Activated naive CD8-positive, alpha-beta T cell treated with anti-CD3 and anti-CD28 coated beads for 36 hours (primary cell): Measurements from ENCODE around the gene ZGPAT. TPM values are rescaled to one million over a fixed set of nuclear protein-coding genes. Genes with fewer than 3 reads are reported as not detected.
A peak's percentile ranks its signal among the peaks of the same experiment; 100 is the strongest.

ENCODE experiments used
- DNase-seq: peaks from one replicate; pipeline ENCODE4 v3.0.0; 2021
- H3K27ac Mint-ChIP-seq: one replicate; pipeline ENCODE4 v1.8.0; 2022; ENCODE audit warnings: mild to moderate bottlenecking, moderate library complexity, mixed read lengths
- H3K27me3 Mint-ChIP-seq: one replicate; pipeline ENCODE4 v1.8.0; 2022; ENCODE audit warnings: mild to moderate bottlenecking, mixed read lengths
- H3K36me3 Mint-ChIP-seq: one replicate; pipeline ENCODE4 v1.8.0; 2021; ENCODE audit warnings: mild to moderate bottlenecking, mixed read lengths
- H3K4me1 Mint-ChIP-seq: one replicate; pipeline ENCODE4 v1.8.0; 2021; ENCODE audit warnings: mixed read lengths
- H3K4me3 Mint-ChIP-seq: one replicate; pipeline ENCODE4 v1.8.0; 2022; ENCODE audit warnings: mild to moderate bottlenecking, moderate library complexity, mixed read lengths
- H3K9me3 Mint-ChIP-seq: one replicate; pipeline ENCODE4 v1.8.0; 2022; ENCODE audit warnings: mixed read lengths
- total RNA-seq, 2 experiments: library from RNA; stranded (reverse); gene quantifications; one replicate each; pipeline ENCODE4 v1.2.3, GENCODE V29; 2021

ZGPAT gene
- total RNA-seq, 2 experiments from 2014 or later = 22.0 to 22.1 TPM

DNA sequence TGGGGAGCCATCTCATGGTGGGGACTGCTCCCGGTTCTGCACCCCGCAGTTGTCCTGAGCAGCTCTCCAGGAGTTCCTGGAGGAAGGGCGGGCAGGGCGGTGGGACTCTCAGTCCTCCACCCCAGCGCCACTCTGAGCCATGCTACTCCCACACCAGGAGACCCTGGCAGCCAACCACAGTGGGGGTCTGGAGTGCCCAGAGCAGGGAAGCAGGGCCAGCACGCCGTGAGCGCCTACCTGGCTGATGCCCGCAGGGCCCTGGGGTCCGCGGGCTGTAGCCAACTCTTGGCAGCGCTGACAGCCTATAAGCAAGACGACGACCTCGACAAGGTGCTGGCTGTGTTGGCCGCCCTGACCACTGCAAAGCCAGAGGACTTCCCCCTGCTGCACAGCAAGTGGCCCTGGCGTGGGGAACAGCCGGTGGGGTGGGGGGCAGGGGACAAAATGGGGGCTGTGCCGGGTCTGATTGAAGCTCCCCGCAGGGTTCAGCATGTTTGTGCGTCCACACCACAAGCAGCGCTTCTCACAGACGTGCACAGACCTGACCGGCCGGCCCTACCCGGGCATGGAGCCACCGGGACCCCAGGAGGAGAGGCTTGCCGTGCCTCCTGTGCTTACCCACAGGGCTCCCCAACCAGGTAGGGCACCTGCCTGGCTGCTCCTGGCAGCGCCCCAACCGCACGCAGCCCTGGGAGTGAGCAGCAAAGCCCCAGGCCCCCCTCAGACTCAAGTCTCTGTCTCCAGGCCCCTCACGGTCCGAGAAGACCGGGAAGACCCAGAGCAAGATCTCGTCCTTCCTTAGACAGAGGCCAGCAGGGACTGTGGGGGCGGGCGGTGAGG is 13.0 kb upstream of the ZGPAT start:
- peaks cover 3% of the 10 kb centered on the region for H3K27me3 Mint-ChIP-seq
- H3K4me3 Mint-ChIP-seq = no peak overlapping the region
- DNase-seq = no peak
- peaks cover 13% of the 10 kb centered on the region for H3K4me1 Mint-ChIP-seq
- peak overlapping the region; percentile 77 for H3K27ac Mint-ChIP-seq
- H3K9me3 Mint-ChIP-seq = no peaks in the 10 kb centered on the region
- peaks cover 9% of the 10 kb centered on the region for H3K36me3 Mint-ChIP-seq

DNA sequence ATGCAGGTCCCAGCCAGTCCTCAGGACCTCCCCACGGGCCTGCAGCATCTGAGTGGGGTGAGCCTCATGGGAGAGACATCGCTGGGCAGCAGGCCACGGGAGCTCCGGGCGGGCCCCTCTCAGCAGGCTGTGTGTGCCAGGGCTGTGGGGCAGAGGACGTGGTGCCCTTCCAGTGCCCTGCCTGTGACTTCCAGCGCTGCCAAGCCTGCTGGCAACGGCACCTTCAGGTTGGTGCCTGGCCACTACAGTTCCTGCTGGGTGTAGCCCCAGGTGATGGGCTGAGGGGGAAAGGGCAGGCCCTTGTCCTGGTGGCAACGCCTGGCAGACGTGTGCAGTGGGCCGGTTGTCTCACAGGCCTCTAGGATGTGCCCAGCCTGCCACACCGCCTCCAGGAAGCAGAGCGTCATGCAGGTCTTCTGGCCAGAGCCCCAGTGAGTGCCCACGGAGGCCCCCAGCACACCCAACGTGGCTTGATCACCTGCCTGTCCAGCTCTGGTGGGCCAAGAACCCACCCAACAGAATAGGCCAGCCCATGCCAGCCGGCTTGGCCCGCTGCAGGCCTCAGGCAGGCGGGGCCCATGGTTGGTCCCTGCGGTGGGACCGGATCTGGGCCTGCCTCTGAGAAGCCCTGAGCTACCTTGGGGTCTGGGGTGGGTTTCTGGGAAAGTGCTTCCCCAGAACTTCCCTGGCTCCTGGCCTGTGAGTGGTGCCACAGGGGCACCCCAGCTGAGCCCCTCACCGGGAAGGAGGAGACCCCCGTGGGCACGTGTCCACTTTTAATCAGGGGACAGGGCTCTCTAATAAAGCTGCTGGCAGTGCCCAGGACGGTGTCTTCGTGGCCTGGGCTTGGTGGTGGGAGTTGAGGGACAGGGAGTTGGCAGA is 12.2 kb upstream of the ZGPAT start:
- Mint-ChIP-seq H3K4me1 (peaks cover 13% of the 10 kb centered on the region), H3K4me3 (no peak overlapping the region), H3K9me3 (no peaks in the 10 kb centered on the region), H3K27ac (peak overlapping the region; percentile 60), H3K36me3 (peaks cover 9% of the 10 kb centered on the region), H3K27me3 (peaks cover 3% of the 10 kb centered on the region)
- DNase-seq = no peak

DNA sequence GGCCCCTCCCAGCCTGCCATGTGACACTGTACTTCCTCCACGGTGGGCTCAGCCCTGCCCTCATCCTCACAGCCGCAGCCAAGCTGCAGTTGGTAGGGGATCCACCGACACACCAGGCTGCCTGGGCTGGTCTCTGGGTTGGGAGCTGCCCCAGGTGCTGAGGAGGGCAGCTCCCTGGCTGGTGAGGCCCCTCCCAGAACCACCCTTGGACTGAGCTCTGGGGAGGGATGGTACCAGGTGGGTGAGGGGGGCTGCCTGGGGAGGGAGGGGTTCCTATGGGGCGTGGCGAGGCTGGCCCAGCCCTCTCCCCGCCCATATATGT is 11.6 kb upstream of the ZGPAT start:
- Mint-ChIP-seq H3K9me3 (no peaks in the 10 kb centered on the region), H3K27me3 (peaks cover 3% of the 10 kb centered on the region), H3K4me1 (peaks cover 13% of the 10 kb centered on the region), H3K27ac (peak overlapping the region; percentile 60), H3K4me3 (no peak overlapping the region), H3K36me3 (peaks cover 9% of the 10 kb centered on the region)
- DNase-seq = peak; percentile 42

DNA sequence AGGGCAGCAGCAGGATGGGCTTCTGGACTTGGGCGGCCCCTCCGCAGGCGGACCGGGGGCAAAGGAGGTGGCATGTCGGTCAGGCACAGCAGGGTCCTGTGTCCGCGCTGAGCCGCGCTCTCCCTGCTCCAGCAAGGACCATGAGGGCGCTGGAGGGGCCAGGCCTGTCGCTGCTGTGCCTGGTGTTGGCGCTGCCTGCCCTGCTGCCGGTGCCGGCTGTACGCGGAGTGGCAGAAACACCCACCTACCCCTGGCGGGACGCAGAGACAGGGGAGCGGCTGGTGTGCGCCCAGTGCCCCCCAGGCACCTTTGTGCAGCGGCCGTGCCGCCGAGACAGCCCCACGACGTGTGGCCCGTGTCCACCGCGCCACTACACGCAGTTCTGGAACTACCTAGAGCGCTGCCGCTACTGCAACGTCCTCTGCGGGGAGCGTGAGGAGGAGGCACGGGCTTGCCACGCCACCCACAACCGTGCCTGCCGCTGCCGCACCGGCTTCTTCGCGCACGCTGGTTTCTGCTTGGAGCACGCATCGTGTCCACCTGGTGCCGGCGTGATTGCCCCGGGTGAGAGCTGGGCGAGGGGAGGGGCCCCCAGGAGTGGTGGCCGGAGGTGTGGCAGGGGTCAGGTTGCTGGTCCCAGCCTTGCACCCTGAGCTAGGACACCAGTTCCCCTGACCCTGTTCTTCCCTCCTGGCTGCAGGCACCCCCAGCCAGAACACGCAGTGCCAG is 11.0 kb upstream of the ZGPAT start, which contains the start of gene TNFRSF6B:
Gene TNFRSF6B, plus strand, starts transcription at position 25 of the 729 bp plus-strand sequence. Its CDS starts 116 bp downstream, at position 141.
- Mint-ChIP-seq H3K36me3 (peaks cover 9% of the 10 kb centered on the region), H3K27me3 (peaks cover 3% of the 10 kb centered on the region), H3K27ac (peak within 1 kb of the TSS; percentile 60), H3K4me1 (peaks cover 14% of the 10 kb centered on the region), H3K4me3 (no peak within 1 kb of the TSS), H3K9me3 (no peaks in the 10 kb centered on the region)
- DNase-seq = no peak

DNA sequence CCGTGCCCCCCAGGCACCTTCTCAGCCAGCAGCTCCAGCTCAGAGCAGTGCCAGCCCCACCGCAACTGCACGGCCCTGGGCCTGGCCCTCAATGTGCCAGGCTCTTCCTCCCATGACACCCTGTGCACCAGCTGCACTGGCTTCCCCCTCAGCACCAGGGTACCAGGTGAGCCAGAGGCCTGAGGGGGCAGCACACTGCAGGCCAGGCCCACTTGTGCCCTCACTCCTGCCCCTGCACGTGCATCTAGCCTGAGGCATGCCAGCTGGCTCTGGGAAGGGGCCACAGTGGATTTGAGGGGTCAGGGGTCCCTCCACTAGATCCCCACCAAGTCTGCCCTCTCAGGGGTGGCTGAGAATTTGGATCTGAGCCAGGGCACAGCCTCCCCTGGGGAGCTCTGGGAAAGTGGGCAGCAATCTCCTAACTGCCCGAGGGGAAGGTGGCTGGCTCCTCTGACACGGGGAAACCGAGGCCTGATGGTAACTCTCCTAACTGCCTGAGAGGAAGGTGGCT is 10.4 kb upstream of the ZGPAT start:
- H3K27me3 Mint-ChIP-seq = peaks cover 3% of the 10 kb centered on the region
- H3K9me3 Mint-ChIP-seq = no peaks in the 10 kb centered on the region
- peaks cover 14% of the 10 kb centered on the region for H3K4me1 Mint-ChIP-seq
- H3K36me3 Mint-ChIP-seq = peaks cover 8% of the 10 kb centered on the region
- no peak overlapping the region for H3K27ac Mint-ChIP-seq
- DNase-seq = no peak
- no peak overlapping the region for H3K4me3 Mint-ChIP-seq

DNA sequence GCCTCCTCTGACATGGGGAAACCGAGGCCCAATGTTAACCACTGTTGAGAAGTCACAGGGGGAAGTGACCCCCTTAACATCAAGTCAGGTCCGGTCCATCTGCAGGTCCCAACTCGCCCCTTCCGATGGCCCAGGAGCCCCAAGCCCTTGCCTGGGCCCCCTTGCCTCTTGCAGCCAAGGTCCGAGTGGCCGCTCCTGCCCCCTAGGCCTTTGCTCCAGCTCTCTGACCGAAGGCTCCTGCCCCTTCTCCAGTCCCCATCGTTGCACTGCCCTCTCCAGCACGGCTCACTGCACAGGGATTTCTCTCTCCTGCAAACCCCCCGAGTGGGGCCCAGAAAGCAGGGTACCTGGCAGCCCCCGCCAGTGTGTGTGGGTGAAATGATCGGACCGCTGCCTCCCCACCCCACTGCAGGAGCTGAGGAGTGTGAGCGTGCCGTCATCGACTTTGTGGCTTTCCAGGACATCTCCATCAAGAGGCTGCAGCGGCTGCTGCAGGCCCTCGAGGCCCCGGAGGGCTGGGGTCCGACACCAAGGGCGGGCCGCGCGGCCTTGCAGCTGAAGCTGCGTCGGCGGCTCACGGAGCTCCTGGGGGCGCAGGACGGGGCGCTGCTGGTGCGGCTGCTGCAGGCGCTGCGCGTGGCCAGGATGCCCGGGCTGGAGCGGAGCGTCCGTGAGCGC is 9.8 kb upstream of the ZGPAT start:
- no peak overlapping the region for H3K27ac Mint-ChIP-seq
- no peaks in the 10 kb centered on the region for H3K9me3 Mint-ChIP-seq
- H3K27me3 Mint-ChIP-seq = peaks cover 3% of the 10 kb centered on the region
- peaks cover 14% of the 10 kb centered on the region for H3K4me1 Mint-ChIP-seq
- no peak for DNase-seq
- peaks cover 5% of the 10 kb centered on the region for H3K36me3 Mint-ChIP-seq
- no peak overlapping the region for H3K4me3 Mint-ChIP-seq

DNA sequence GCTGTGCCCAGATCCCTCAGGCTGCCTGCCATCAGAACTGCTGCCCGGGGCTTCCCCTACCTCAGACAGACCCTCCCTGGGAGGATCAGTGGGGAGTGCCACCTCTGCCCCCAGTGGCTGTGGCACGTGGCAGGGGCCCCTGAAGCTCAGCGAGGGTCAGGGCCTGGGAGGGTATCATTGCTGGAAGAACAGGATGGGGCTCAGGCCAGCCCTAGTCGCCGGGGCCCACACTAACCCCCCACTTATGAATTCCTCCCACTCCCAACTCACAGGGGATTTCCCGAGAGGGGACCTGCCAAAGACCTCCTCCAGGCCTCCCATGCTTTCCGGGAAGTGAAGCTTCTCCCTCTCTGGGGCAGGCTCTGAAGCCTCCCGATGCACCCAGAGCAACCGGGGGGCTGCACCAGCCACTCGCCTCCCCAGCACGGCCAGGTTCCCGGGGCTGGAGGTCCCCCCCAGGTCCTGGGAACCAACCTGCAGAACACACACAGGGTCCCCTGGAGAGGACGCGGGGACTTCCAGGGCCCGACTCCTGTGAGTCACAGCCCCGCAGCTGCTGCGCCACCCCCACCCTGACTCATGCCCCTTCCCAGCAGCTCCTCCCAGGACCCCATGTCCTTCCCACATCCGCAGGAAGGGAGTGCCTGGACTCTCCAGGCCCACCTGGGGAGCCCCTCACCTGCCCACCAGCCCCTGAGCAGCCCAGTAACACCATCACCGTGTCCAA is 8.9 kb upstream of the ZGPAT start:
- peak; percentile 57 for DNase-seq
- H3K4me1 Mint-ChIP-seq = peaks cover 11% of the 10 kb centered on the region

DNA sequence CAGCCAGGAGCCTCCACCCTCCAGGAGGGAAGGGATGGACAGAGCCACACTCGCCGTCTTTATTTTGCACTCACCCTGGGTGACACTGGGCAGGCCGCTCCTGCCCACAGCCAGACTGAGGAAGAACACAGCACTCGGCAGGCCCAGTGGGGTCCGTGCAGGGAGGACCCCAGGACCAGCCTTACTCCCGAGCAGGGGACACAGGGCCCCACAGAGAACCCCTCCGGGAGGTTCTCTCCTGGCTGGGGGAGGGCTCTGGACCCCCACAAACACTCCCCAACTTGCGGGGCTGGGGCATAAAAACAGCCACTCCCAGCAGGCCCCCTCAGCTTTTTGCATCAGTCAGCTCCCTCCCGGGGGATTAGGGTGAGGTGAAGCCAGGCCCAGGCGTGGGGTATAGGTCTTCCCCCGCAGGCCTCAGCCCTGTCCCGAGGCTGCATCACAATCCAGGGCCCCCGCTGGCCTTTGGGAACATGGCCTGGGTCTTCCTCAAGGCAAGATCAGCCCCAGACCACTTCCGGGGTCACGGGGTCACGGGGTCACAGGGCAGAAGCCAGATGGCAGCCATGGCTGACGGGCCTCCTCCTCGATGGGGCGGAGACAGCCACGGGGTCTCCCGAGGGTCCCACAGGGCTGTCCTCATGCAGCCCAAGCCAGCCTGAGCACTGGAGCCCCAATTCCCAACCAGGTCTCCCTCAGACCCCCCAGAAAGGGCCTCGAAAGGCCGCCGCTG is 8.2 kb upstream of the ZGPAT start:
- Mint-ChIP-seq H3K36me3 (no peaks in the 10 kb centered on the region), H3K4me1 (peaks cover 11% of the 10 kb centered on the region), H3K27ac (peak overlapping the region; percentile 63), H3K27me3 (no peaks in the 10 kb centered on the region), H3K9me3 (no peaks in the 10 kb centered on the region), H3K4me3 (no peak overlapping the region)
- no peak for DNase-seq

More for the DNA sequence above, 8.9 kb upstream of the ZGPAT start:
- Mint-ChIP-seq H3K27ac (peak overlapping the region; percentile 63), H3K4me3 (no peak overlapping the region), H3K36me3 (peaks cover 2% of the 10 kb centered on the region), H3K9me3 (no peaks in the 10 kb centered on the region), H3K27me3 (no peaks in the 10 kb centered on the region)

DNA sequence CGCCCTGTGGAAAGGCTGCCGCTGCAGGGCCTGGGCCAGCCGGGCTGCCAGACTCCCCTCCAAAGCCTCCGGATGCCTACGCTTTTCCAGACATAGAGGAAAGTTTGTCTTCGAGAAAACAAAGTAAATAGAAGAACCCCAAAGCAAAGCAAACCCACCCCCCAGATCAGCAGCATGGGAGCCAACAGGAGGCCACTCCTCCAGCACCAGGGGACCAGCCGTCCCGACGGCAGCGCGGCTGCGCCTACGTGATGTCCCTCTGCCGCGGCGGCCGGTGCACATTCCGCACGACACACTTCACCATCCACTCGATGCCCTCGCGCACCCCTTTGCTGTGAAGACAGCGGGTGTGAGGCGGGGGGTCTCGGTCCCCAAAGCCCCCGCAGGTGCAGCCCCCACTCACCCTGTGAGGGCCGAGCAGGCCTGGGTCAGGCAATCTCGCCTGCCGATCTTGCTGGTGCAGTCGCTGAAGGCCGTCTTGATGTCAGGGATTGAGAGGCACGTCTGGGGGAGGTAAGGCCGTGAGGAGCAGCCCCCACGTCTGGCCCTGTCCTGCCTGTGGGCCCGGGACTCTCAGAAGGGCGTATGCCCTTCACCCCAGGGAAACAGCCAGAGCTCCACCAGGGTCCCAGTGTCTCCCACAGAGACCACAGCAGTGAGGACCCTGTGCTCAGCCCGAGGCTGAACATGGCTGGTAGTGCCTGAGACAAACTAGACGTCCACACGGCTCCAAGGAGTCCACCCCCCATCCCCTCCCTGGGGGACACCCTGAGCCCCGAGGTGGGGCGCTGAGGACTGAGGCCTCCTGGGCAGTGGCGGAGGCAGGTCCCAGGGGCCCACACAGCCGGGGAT is 7.4 kb upstream of the ZGPAT start:
- Mint-ChIP-seq H3K27ac (peak overlapping the region; percentile 25), H3K4me1 (peaks cover 11% of the 10 kb centered on the region), H3K27me3 (no peaks in the 10 kb centered on the region), H3K36me3 (peaks cover 4% of the 10 kb centered on the region), H3K9me3 (no peaks in the 10 kb centered on the region), H3K4me3 (no peak overlapping the region)
- DNase-seq = no peak

DNA sequence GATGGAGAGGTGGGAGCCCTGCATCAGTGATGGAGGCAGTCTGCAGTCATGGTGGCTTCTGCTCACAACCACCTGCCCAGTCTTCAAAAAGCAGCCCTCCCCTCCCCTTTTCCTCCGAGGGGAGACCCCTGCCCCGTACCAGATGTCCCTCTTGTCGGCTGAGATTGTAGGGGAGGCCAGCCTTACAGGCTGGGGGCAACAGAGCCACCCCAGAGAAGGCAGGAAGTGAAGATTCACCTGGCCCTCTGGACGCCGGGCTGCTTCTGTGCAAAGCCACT is 6.8 kb upstream of the ZGPAT start:
- Mint-ChIP-seq H3K4me1 (peaks cover 16% of the 10 kb centered on the region), H3K4me3 (no peak overlapping the region), H3K9me3 (no peaks in the 10 kb centered on the region), H3K27me3 (no peaks in the 10 kb centered on the region), H3K27ac (no peak overlapping the region), H3K36me3 (peaks cover 9% of the 10 kb centered on the region)
- no peak for DNase-seq

DNA sequence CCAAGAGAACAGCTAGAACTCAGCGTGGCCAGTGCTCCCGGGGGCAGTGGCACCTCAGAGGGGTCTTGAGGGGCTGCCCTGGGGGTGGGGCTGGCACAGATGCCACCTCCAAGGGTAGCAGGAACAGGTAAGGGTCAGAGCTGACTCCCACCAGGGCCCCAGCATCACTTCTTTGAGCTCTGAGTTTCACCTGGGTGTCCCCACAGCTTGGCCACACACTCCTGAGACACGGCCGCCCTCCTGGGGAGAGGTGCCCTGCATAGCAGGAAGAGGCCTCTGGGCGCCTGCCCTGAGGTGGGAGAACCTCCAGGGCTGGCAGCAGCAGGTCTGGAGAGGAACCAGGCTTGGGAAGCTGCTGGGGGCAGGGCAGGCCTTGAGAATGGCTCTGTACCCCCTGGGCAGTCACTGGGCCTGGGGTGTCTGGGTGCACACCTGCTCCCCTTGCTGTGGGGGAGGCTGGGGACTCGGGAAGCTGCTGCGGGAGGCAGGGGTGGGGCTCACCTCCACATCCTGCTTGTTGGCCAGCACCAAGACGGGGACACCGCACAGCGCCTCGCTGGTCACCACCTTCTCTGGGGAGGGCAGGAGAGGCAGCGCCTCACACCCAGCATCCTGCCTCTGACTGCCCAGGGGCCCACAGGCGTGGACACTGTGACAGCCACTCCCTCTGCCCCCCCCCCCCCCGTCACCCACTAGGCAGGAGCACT is 6.4 kb upstream of the ZGPAT start:
- Mint-ChIP-seq H3K27ac (no peak overlapping the region), H3K36me3 (peaks cover 12% of the 10 kb centered on the region), H3K27me3 (no peaks in the 10 kb centered on the region), H3K9me3 (no peaks in the 10 kb centered on the region), H3K4me1 (peaks cover 17% of the 10 kb centered on the region), H3K4me3 (no peak overlapping the region)
- no peak for DNase-seq

DNA sequence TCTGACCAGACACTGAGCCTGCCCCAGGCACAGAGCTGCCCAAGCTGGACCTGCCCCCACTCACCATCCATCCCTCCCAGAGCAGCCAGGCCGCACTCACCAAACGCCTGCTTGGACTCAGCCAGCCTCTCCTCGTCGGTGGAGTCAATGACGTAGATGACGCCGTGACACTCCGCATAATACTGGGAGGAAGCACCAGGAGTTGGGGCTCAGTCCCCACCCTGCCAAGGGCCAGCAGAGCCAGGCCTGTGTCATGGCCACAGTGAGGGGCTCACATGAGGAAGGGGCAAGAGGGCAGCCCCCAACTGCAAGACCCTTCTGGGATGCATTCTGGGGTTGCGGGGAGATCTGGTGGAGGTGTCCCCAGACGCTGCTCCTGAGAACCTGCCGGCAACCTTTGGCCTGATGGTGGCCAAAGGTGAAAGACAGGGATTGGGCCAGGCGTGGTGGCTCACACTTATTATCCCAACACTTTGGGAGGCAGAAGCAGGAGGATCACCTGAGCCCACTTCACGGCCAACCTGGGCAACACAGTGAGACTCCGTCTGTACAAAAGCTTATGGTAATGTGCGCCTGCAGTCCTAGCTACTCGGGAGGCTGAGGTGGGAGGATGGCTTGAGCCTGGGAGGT is 5.7 kb upstream of the ZGPAT start:
- no peaks in the 10 kb centered on the region for H3K27me3 Mint-ChIP-seq
- peaks cover 16% of the 10 kb centered on the region for H3K36me3 Mint-ChIP-seq
- no peak for DNase-seq
- no peaks in the 10 kb centered on the region for H3K9me3 Mint-ChIP-seq
- peaks cover 20% of the 10 kb centered on the region for H3K4me1 Mint-ChIP-seq
- H3K4me3 Mint-ChIP-seq = no peak overlapping the region
- H3K27ac Mint-ChIP-seq = no peak overlapping the region
